HUES6 (cell line): ENCODE data around the gene MYO7A.
"Not testable (repeated sequence)": the region's sequence is repeated elsewhere in the genome, so short reads cannot be mapped to it uniquely, and the experiment has no call there.

Source experiments
- H3K27ac ChIP-seq: 2 replicates; pipeline ENCODE4 v1.7.0; 2013; ENCODE audit warnings: low read depth, mild to moderate bottlenecking, low read length, inconsistent platforms
- H3K27me3 ChIP-seq: 2 replicates; pipeline ENCODE4 v1.6.1; 2013; ENCODE audit warnings: low read length; ENCODE audit not compliant: control insufficient read depth, insufficient read depth
- H3K36me3 ChIP-seq: 2 replicates; pipeline ENCODE4 v1.6.1; 2013; ENCODE audit warnings: low read length; ENCODE audit not compliant: control insufficient read depth, insufficient read depth
- H3K4me1 ChIP-seq: 2 replicates; pipeline ENCODE4 v1.6.1; 2013; ENCODE audit warnings: low read length; ENCODE audit not compliant: control insufficient read depth, insufficient read depth
- H3K4me3 ChIP-seq: 2 replicates; pipeline ENCODE4 v1.5.1; 2013; ENCODE audit warnings: low read depth, low read length
- H3K9ac ChIP-seq: one replicate; pipeline ENCODE4 v1.6.1; 2013; ENCODE audit warnings: mild to moderate bottlenecking, low read length
- H3K9me3 ChIP-seq: 2 replicates; pipeline ENCODE4 v1.6.1; 2013; ENCODE audit warnings: low read depth, low read length; ENCODE audit not compliant: control insufficient read depth, insufficient read depth

The MYO7A gene

GRCh38 chr11:77093987-77094840, 33.8 kb upstream of the MYO7A start:
- Histone ChIP-seq H3K9ac (no peak overlapping the region), H3K4me1 (peaks cover 5% of the 10 kb centered on the region; the same call in 1 of the 2 replicates), H3K27me3 (no peaks in the 10 kb centered on the region), H3K4me3 (no peak overlapping the region), H3K27ac (no peak overlapping the region), H3K9me3 (no peaks in the 10 kb centered on the region), H3K36me3 (no peaks in the 10 kb centered on the region)

GRCh38 chr11:77094841-77095365, 33.1 kb upstream of the MYO7A start:
- Histone ChIP-seq H3K9me3 (no peaks in the 10 kb centered on the region), H3K27me3 (no peaks in the 10 kb centered on the region), H3K27ac (no peak overlapping the region), H3K4me3 (no peak overlapping the region), H3K36me3 (no peaks in the 10 kb centered on the region), H3K9ac (no peak overlapping the region), H3K4me1 (peaks cover 5% of the 10 kb centered on the region; the same call in 1 of the 2 replicates)

GRCh38 chr11:77095551-77096490, 32.2 kb upstream of the MYO7A start:
- Histone ChIP-seq H3K4me1 (peaks cover 3% of the 10 kb centered on the region; the same call in 1 of the 2 replicates), H3K4me3 (no peak overlapping the region), H3K9me3 (no peaks in the 10 kb centered on the region), H3K36me3 (no peaks in the 10 kb centered on the region), H3K27ac (no peak overlapping the region), H3K9ac (no peak overlapping the region), H3K27me3 (no peaks in the 10 kb centered on the region)

- Histone ChIP-seq H3K9me3 (no peaks in the 10 kb centered on the region), H3K36me3 (no peaks in the 10 kb centered on the region), H3K27me3 (no peaks in the 10 kb centered on the region), H3K4me3 (no peak overlapping the region), H3K9ac (no peak overlapping the region), H3K27ac (no peak overlapping the region), H3K4me1 (no peaks in the 10 kb centered on the region)
These were observed 31.4 kb upstream of the MYO7A start for GRCh38 chr11:77096591-77097019.

- not testable (repeated sequence) for H3K27ac ChIP-seq, H3K9ac ChIP-seq, H3K4me3 ChIP-seq, H3K9me3 ChIP-seq, H3K36me3 ChIP-seq, H3K4me1 ChIP-seq, H3K27me3 ChIP-seq
These were observed 30.9 kb upstream of the MYO7A start for GRCh38 chr11:77097180-77097579.

- H3K4me1 ChIP-seq = no peaks in the 10 kb centered on the region
- no peaks in the 10 kb centered on the region for H3K36me3 ChIP-seq
- H3K9me3 ChIP-seq = no peaks in the 10 kb centered on the region
- no peaks in the 10 kb centered on the region for H3K27me3 ChIP-seq
- no peak overlapping the region for H3K4me3 ChIP-seq
- H3K9ac ChIP-seq = no peak overlapping the region
- no peak overlapping the region for H3K27ac ChIP-seq
These were observed 27.6 kb upstream of the MYO7A start for GRCh38 chr11:77100166-77101042.

- no peaks in the 10 kb centered on the region for H3K4me1 ChIP-seq
- H3K36me3 ChIP-seq = no peaks in the 10 kb centered on the region
These were observed 27.0 kb upstream of the MYO7A start for GRCh38 chr11:77101043-77101537.

GRCh38 chr11:77102246-77103210, 25.5 kb upstream of the MYO7A start, which contains the start of gene OMP:
TSS of gene OMP (plus strand) at chr11:77102840. CDS start at chr11:77102840, 0 bp downstream.
- no peak within 1 kb of the TSS for H3K4me3 ChIP-seq
- H3K4me1 ChIP-seq = no peaks in the 10 kb centered on the region

More at GRCh38 chr11:77101043-77101537, 27.0 kb upstream of the MYO7A start:
- H3K4me3 ChIP-seq = no peak overlapping the region
- no peaks in the 10 kb centered on the region for H3K9me3 ChIP-seq
- no peak overlapping the region for H3K9ac ChIP-seq
- no peaks in the 10 kb centered on the region for H3K27me3 ChIP-seq
- H3K27ac ChIP-seq = no peak overlapping the region

GRCh38 chr11:77103319-77103718, 24.7 kb upstream of the MYO7A start:
- Histone ChIP-seq H3K36me3 (no peaks in the 10 kb centered on the region), H3K9ac (no peak overlapping the region), H3K27me3 (no peaks in the 10 kb centered on the region), H3K4me1 (no peaks in the 10 kb centered on the region), H3K4me3 (no peak overlapping the region), H3K9me3 (no peaks in the 10 kb centered on the region), H3K27ac (no peak overlapping the region)

More at GRCh38 chr11:77102246-77103210, 25.5 kb upstream of the MYO7A start, which contains the start of gene OMP:
- no peak within 1 kb of the TSS for H3K27ac ChIP-seq
- no peak within 1 kb of the TSS for H3K9ac ChIP-seq
- no peaks in the 10 kb centered on the region for H3K27me3 ChIP-seq
- H3K36me3 ChIP-seq = no peaks in the 10 kb centered on the region
- no peaks in the 10 kb centered on the region for H3K9me3 ChIP-seq
